WI38 (cell line): Measurements from ENCODE around the gene FFAR3.

Experiments
- H3K4me3 ChIP-seq: 2 replicates; pipeline ENCODE4 v1.5.1; 2011; ENCODE audit warnings: low read depth, mild to moderate bottlenecking, control low read depth, low read length
- CTCF ChIP-seq: IDR thresholded peaks from 2 replicates; pipeline ENCODE4 v1.5.1; 2012; ENCODE audit warnings: low read depth, mild to moderate bottlenecking, control low read depth, low read length

The FFAR3 gene

GRCh38 chr19:35380450-35381124, 22.3 kb downstream of the FFAR3 start:
- TF ChIP-seq CTCF, result no peak
- no peak overlapping the region for H3K4me3 ChIP-seq

GRCh38 chr19:35381318-35381717, 23.1 kb downstream of the FFAR3 start:
- H3K4me3 ChIP-seq, result no peak overlapping the region
- no peak for TF ChIP-seq CTCF

- no peak for TF ChIP-seq CTCF
- no peak overlapping the region for H3K4me3 ChIP-seq
These were observed 23.7 kb downstream of the FFAR3 start for GRCh38 chr19:35381926-35382325.

- no peak for TF ChIP-seq CTCF
- no peak overlapping the region for H3K4me3 ChIP-seq
These were observed 25.3 kb downstream of the FFAR3 start for GRCh38 chr19:35383536-35383935.

- TF ChIP-seq CTCF, result no peak
- H3K4me3 ChIP-seq, result no peak overlapping the region
These were observed 30.2 kb downstream of the FFAR3 start for GRCh38 chr19:35388277-35389054.

GRCh38 chr19:35389192-35389861, 31.1 kb downstream of the FFAR3 start:
- no peak for TF ChIP-seq CTCF
- H3K4me3 ChIP-seq, result no peak overlapping the region
